HG03064 (cell line): ENCODE results near the gene IGSF11.
"Not testable (repeated sequence)": the region's sequence is repeated elsewhere in the genome, so short reads cannot be mapped to it uniquely, and the experiment has no call there.

ENCODE experiments used
- ATAC-seq: cut with Tn5 transposase; IDR thresholded peaks from one replicate; pipeline ENCODE4 v1.9.1; 2021; ENCODE audit warnings: low read depth; ENCODE audit not compliant: unreplicated experiment

Gene IGSF11

GRCh38 chr3:118889691-118890090 lies 145.0 kb downstream of the IGSF11 start:
- ATAC-seq: no peak

DNA sequence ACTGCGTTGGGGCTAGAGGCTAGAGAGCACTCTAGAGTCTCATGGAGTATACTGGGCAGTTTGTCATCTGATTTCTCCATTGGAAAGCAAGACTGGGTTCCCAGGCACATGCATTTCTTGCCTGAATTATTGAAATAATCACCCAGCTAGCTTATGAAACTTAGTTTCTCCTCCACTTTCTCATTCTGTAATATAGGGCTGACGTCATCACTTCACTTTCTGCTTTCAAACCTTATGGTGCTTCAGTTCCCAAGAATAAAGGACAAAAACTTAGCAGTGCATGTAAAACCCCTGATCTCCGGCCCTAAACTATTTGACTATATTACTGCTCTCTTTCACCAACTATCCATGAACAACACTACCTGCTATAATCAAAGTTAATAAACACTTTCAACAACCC lies 147.9 kb downstream of the IGSF11 start:
- ATAC-seq: no peak

GRCh38 chr3:118884748-118885206 lies 149.9 kb downstream of the IGSF11 start:
- no peak for ATAC-seq

DNA sequence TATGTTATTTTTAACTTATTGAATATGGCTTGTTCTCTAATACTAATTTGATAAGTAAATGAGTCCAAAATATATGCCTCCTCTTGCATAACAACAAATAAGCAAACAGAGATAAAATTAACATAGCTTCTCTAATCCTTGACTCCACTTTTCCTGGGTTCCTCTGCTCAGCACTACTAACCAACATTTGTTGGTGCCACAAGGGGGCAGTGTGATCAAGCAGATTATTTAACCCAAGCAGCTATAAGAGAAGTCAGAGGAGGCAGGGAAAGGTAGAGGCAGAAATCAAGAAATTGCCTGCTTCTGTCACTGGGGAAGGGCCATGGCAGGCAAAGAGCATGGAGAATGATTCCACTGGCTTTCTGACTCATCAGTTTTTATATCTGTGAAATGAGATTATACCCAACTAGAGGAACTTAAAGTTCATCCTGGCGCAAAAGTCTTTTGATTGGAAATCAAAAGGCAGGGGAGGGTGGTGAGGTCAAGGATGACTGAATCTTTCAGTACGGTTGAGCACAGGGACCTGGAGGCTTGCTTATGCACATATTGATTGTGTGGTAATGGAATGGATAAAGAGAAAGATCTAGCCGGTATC lies 152.2 kb downstream of the IGSF11 start:
- ATAC-seq: no peak

- ATAC-seq: no peak
Measured at GRCh38 chr3:118868051-118868450, 166.6 kb downstream of the IGSF11 start.

- peak; percentile 59 for ATAC-seq
Measured at GRCh38 chr3:118863731-118864322, 170.8 kb downstream of the IGSF11 start.

GRCh38 chr3:118859950-118860349 lies 174.7 kb downstream of the IGSF11 start:
- no peak for ATAC-seq

DNA sequence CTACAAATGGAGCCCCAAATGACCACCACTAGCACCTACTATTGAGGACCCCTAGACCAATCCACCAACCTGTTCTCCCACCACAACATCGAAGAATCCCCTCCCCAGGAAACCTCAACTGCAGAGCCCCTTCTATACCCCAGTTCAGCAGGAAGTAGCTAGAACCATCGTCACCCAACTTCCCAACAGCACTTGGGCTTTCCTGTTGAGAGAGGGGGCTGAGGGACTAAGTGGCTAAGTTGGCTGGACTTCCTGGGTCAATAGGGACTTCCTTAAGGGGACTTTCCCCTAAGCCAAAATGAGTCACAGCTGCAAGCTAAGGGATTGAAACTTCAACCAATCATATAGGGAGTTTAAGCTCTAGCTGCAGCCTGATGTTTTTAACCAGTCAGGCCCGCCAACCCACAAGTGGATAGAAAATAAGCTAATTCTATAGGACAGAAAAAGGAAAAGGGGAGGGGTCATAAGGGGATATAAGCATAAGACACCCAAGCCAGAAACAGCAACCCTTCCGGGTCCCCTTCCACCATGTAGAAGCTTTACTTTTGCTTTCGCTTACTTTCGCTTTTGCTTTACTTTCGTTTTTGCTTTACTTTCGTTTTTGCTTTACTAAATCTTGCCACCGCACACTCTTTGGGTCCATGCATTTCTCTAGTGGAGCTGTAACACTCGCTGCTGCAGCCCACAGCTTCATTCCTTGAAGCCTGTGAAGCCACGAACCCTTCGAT lies 183.0 kb downstream of the IGSF11 start:
- not testable (repeated sequence) for ATAC-seq

- no peak for ATAC-seq
Measured at GRCh38 chr3:118850687-118851086, 184.0 kb downstream of the IGSF11 start.
